Epithelial cell of esophagus (primary cell): Measurements from ENCODE around the gene HEXD.

ENCODE experiments used
- DNase-seq: peaks from one replicate; pipeline ENCODE4 v3.0.0; 2010; ENCODE audit warnings: low read depth
- H3K4me3 ChIP-seq: 2 replicates; pipeline ENCODE4 v1.5.1; 2011; ENCODE audit warnings: mild to moderate bottlenecking, low read length, control low read depth
- CTCF ChIP-seq: IDR thresholded peaks from 2 replicates; pipeline ENCODE4 v1.5.1; 2011; ENCODE audit warnings: low read depth, mild to moderate bottlenecking, low read length, control low read depth, inconsistent platforms; ENCODE audit not compliant: insufficient read depth; ENCODE audit errors: missing control alignments

Gene HEXD

GRCh38 chr17:82412535-82413520 is 5.3 kb upstream of the HEXD start:
- no peak for DNase-seq
- no peak overlapping the region for H3K4me3 ChIP-seq
- no peak for TF ChIP-seq CTCF

DNA sequence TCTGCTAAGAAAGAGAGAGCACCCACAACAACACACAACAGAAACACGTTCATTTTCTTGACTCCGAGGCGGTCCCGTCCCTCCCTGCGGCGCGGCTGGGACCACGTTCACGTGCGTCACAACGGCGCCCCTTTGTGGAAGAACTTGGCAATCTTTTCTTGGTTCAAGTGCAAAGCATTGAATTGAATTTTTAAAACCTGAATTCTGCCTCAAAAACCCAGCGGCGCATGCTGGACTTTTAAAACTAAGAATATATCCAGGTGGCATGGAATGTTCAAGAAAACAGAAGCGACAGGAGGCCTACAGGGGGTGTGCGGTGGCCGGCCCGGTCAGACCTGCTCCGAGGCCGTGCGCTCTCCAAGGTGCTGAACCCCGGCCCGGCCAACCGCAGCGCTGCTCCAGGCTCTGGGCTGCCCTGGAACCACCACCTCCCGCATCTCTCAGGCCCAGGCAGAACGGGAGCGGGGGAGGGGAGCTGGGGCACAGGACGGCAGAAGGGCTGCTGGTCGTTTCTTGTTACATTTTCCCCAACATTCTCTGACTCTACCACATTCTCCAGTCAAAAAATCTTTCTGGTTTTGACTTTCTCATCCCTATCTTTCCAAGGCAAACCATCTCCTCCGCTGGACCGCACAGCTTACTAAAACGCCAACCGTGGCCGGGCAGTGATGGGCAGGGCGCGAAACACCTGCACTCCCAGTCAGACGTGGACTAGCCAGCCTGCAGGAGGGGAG is 3.4 kb upstream of the HEXD start:
- DNase-seq = peak; percentile 68
- peak; percentile 63 for TF ChIP-seq CTCF
- H3K4me3 ChIP-seq = no peak overlapping the region

DNA sequence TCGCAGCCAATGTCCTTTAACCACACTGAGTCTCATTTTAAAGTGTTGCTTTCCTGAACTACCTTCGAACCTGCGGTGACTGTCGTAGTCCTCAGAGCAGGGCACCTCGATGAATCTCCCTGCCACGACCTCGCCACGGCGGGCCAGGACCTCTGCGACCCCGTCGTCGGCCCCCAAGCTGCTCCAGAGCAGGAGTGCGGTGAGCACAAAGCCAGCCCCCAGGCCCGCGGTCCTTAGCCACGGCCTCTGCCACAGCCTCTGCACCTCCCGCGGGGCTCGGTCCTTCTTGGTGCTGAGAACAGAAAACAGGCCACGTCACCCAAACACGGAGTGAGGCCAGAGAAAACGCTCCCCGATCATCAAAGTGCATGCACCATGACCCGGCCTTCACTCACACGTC is 2.8 kb upstream of the HEXD start:
- no peak for DNase-seq
- no peak for TF ChIP-seq CTCF
- no peak overlapping the region for H3K4me3 ChIP-seq

DNA sequence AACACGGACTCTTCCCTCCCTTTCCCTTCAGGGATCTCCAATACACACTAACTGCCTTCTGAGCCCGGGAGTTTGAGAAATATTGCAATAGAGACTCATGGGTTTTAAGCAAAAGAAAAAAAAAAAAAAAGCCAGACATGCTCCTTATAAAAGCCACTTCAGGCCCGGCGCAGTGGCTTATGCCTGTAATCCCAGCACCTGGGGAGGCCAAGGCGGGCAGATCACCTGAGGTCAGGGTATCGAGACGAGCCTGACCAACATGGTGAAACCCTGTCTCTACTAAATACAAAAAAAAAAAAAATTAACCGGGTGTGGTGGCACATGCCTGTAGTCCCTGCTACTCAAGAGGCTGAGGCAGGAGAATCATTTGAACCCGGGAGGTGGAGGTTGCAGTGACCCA is 2.4 kb upstream of the HEXD start:
- no peak for TF ChIP-seq CTCF
- H3K4me3 ChIP-seq = no peak overlapping the region
- DNase-seq = no peak

GRCh38 chr17:82416264-82416663 is 1.9 kb upstream of the HEXD start:
- TF ChIP-seq CTCF = no peak
- no peak for DNase-seq
- no peak overlapping the region for H3K4me3 ChIP-seq

- H3K4me3 ChIP-seq = no peak overlapping the region
- no peak for DNase-seq
- peak; percentile 24 for TF ChIP-seq CTCF
Measured at GRCh38 chr17:82416771-82417170, 1.4 kb upstream of the HEXD start.

GRCh38 chr17:82419540-82419939 is 1.4 kb downstream of the HEXD start:
- no peak for TF ChIP-seq CTCF
- no peak overlapping the region for H3K4me3 ChIP-seq
- no peak for DNase-seq
